DMS153 treated with DMSO at 0.1 percent for 48 hours (cell line): Measurements from ENCODE around the gene EDEM2.
A peak's percentile ranks its signal among the peaks of the same experiment; 100 is the strongest.
"Not testable (repeated sequence)": the region's sequence is repeated elsewhere in the genome, so short reads cannot be mapped to it uniquely, and the experiment has no call there.

Experiments
- DNase-seq: peaks from one replicate; lab custom pipeline; 2025; ENCODE audit not compliant: unreplicated experiment; lab: John Stamatoyannopoulos, UW

The EDEM2 gene

GRCh38 chr20:35131934-35132333, 15.2 kb downstream of the EDEM2 start:
- DNase-seq = no peak

- DNase-seq = no peak
These were observed 17.5 kb downstream of the EDEM2 start for GRCh38 chr20:35129647-35130069.

- no peak for DNase-seq
These were observed 21.4 kb downstream of the EDEM2 start for GRCh38 chr20:35125753-35126152.

GRCh38 chr20:35122756-35123405, 24.3 kb downstream of the EDEM2 start:
- no peak for DNase-seq

- no peak for DNase-seq
These were observed 25.9 kb downstream of the EDEM2 start for GRCh38 chr20:35121186-35121585.

GRCh38 chr20:35120012-35120701, 27.0 kb downstream of the EDEM2 start:
- no peak for DNase-seq

- no peak for DNase-seq
These were observed 29.5 kb downstream of the EDEM2 start for GRCh38 chr20:35117629-35118028.

- DNase-seq = no peak
These were observed 29.9 kb downstream of the EDEM2 start for GRCh38 chr20:35117196-35117595.

- no peak for DNase-seq
These were observed 30.9 kb downstream of the EDEM2 start for GRCh38 chr20:35116258-35116657.

GRCh38 chr20:35115606-35116005, 31.5 kb downstream of the EDEM2 start:
- no peak for DNase-seq

- DNase-seq = not testable (repeated sequence)
These were observed 34.9 kb downstream of the EDEM2 start for GRCh38 chr20:35112276-35112675.

GRCh38 chr20:35111141-35111888, 35.8 kb downstream of the EDEM2 start:
- no peak for DNase-seq

GRCh38 chr20:35108921-35109320, 38.2 kb downstream of the EDEM2 start:
- DNase-seq = no peak

- DNase-seq = no peak
These were observed 40.2 kb downstream of the EDEM2 start for GRCh38 chr20:35106827-35107380.

- DNase-seq = no peak
These were observed 42.3 kb downstream of the EDEM2 start for GRCh38 chr20:35104685-35105295.

- no peak for DNase-seq
These were observed 45.5 kb downstream of the EDEM2 start for GRCh38 chr20:35101620-35102019.

- DNase-seq = no peak
These were observed 53.8 kb downstream of the EDEM2 start for GRCh38 chr20:35093267-35093884.

- DNase-seq = peak; percentile 84
These were observed 54.4 kb downstream of the EDEM2 start, which contains the start of gene TRPC4AP for GRCh38 chr20:35092524-35093266. Gene TRPC4AP (minus strand): TSS chr20:35092807. CDS start chr20:35092781, 26 bp downstream.

GRCh38 chr20:35091816-35092523, 55.2 kb downstream of the EDEM2 start:
- DNase-seq = no peak
